H1 (cell line): ENCODE results near the gene MRPL11. TPM values are rescaled to one million over a fixed set of nuclear protein-coding genes. Genes with fewer than 3 reads are reported as not detected.

Experiments used
- CHD1 ChIP-seq: IDR thresholded peaks from 2 replicates; pipeline ENCODE4 v1.6.1; 2012; ENCODE audit warnings: low read depth, low read length, improper control_type of control experiment
- CTCF ChIP-seq, 3 experiments: IDR thresholded peaks; 1 replicate in 2 of 3; 2 replicates in 1 of 3; pipeline versions ENCODE4 v1.5.1 to v1.6.1; 2011; ENCODE audit warnings: low read length in 3 of 3, mild to moderate bottlenecking in 3 of 3, inconsistent platforms in 2 of 3, low read depth in 1 of 3, moderate library complexity in 1 of 3; ENCODE audit not compliant: insufficient read depth in 1 of 3; ENCODE audit errors: control extremely low read depth in 1 of 3
- POLR2A ChIP-seq, 2 experiments: IDR thresholded peaks; 1 replicate in 1 of 2; 2 replicates in 1 of 2; pipeline ENCODE4 v1.6.1; 2011; ENCODE audit warnings: low read depth in 2 of 2, low read length in 2 of 2, mild to moderate bottlenecking in 2 of 2; ENCODE audit errors: control extremely low read depth in 1 of 2
- RFX5 ChIP-seq: IDR thresholded peaks from 2 replicates; pipeline ENCODE4 v1.6.1; 2011; ENCODE audit warnings: low read depth, low read length, improper control_type of control experiment, borderline replicate concordance
- SIX5 ChIP-seq: IDR thresholded peaks from 2 replicates; pipeline ENCODE4 v1.6.1; 2011; ENCODE audit warnings: mild to moderate bottlenecking, low read depth, low read length
- SP4 ChIP-seq: IDR thresholded peaks from 2 replicates; pipeline ENCODE4 v1.6.1; 2012; ENCODE audit warnings: low read length, inconsistent platforms
- SRF ChIP-seq: IDR thresholded peaks from 2 replicates; pipeline ENCODE4 v1.6.1; 2011; ENCODE audit warnings: mild to moderate bottlenecking, low read depth, low read length, moderate library complexity
- SUZ12 ChIP-seq: fragments of 200-600 bp; sonication (generic); IDR thresholded peaks from 2 replicates; pipeline ENCODE4 v1.6.1; 2012; ENCODE audit warnings: mild to moderate bottlenecking, inconsistent platforms, low read length, moderate library complexity, mixed read lengths
- polyA plus RNA-seq, 7 experiments: library from polyadenylated mRNA; depleted of rRNA in 3 of 7; stranded (reverse) in 5 of 7; unstranded in 2 of 7; fragments of >200 nt in 5 of 7; fragments of 200-250 nt in 2 of 7; gene quantifications; 1 replicate in 5 of 7; 2 replicates in 1 of 7; 4 replicates in 1 of 7; pipeline versions ENCODE4 v1.2.1 to v1.2.3, GENCODE V29; 2011 to 2013; ENCODE audit warnings: missing spikeins in 2 of 7, mixed read lengths in 2 of 7
- total RNA-seq: library from RNA; stranded (reverse); fragmentation: NEBNext Ultra II Directional; extraction: Animal tissue kit (Norgen Biotek cat#: 25700); gene quantifications from 2 replicates; pipeline ENCODE4 v1.2.1, GENCODE V29; 2021

MRPL11 gene
- total and polyA plus RNA-seq, 2 of the 8 experiments (the other 6 are each of a cell fraction or from before 2014, with no cell fraction given), result 105 to 141 TPM

GRCh38 chr11:66429983-66430602 lies 8.6 kb downstream of the MRPL11 start (continued):
- TF ChIP-seq SRF, result no peak
- TF ChIP-seq SIX5, result no peak
- no peak for TF ChIP-seq SP4
- peak; percentile 91 to 97 (median 91) for TF ChIP-seq CTCF (IDR thresholded peaks at IDR 0.05; ENCODE audit: control extremely low read depth in 1 of 3, insufficient read depth in 1 of 3, low read depth in 1 of 3, low read length in 3 of 3)
- TF ChIP-seq POLR2A (IDR thresholded peaks at IDR 0.05; ENCODE audit: control extremely low read depth in 1 of 2, low read depth in 2 of 2, low read length in 2 of 2), result no peak
- no peak for TF ChIP-seq SUZ12
- no peak for TF ChIP-seq RFX5
- TF ChIP-seq CHD1, result no peak
